Germinal center (tissue), 1 donor: ENCODE measurements around the gene BNC2.

Experiments
- DNase-seq: peaks from one replicate; pipeline ENCODE4 v3.0.0; 2012; ENCODE audit warnings: mixed read lengths, low spot score

Gene BNC2

DNA sequence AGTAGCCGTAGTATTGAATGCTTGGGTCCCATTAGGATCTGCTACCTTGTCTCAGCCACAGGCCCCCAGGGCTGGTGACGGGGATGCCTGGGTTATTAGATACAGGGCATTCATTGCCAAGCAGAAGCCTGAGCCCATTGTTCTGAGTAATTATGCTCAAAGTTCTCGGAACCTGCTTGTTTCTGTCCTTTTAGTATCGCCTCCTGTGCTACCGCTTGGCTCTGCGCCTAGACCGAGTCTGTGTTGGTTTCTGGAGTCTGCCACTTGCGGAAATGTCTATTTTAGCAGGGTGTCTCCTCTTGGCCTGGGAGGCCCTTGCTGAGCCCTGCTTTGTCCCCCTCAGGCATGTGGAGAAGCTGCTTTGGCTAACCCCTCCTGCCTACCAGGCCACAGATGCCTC is 506.1 kb downstream of the BNC2 start:
- DNase-seq, result no peak

DNA sequence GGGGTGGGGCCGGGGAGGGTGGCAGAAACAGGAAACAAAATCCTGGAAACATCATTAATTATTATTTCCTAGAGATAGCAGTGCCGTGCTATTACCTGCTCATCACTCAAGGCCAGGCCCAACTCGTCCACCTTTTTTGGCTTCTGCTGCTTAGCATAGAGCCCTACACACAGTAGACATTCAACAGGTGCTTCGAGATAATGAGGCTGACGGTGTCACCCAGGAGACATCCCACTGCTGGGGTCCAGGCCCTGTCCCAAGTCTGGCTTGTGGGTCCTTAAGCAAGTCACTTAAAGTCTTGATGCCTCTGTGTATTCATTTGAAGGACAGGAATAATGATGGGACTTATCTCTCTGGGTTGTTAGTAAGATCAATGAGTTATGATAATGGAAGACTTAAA is 506.6 kb downstream of the BNC2 start:
- no peak for DNase-seq

DNA sequence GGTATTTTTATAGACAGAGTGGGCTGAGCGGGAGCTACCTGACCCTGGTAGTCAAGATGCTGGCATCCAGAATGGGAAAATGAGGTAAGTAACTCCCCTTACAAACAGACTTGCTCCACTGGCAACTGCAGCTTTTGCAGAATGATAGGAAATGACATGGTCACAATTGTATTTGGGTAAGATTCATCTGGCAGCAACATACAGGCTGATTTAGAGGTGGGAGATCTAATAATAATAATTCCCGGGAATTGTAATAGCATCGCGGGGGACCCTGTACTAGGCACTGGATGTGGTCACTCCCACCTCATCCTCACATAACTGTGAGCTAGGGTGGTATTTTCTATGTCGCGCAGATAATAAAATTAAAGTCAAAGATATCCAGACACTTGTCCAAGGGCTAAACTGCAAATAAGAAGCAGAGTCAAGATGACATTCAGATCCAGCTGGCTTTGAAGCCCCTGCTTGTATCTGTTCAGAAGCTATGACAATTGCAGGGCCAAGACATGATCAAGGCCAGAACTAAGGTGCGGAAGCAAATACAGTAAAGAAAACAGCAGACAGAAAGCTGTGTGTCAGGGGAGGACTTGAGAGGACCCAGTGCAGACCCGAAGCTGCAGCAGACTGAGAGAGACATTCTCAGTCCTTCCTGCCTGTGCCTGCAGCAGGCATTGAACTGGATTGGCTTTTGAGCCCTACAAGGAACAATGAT is 507.2 kb downstream of the BNC2 start:
- no peak for DNase-seq

- no peak for DNase-seq
Measured at GRCh38 chr9:16361939-16362338, 508.5 kb downstream of the BNC2 start.

GRCh38 chr9:16361118-16361517 is 509.4 kb downstream of the BNC2 start:
- DNase-seq, result no peak

GRCh38 chr9:16360247-16360646 is 510.2 kb downstream of the BNC2 start:
- DNase-seq, result no peak
